NCI-H146 treated with DMSO at 0.1 percent for 48 hours (cell line): ENCODE measurements around the gene FSD1L.

ENCODE experiments used
- DNase-seq: peaks from one replicate; lab custom pipeline; 2025; ENCODE audit not compliant: unreplicated experiment; lab: John Stamatoyannopoulos, UW

Gene FSD1L

GRCh38 chr9:105435453-105435852, 12.4 kb upstream of the FSD1L start:
- no peak for DNase-seq

DNA sequence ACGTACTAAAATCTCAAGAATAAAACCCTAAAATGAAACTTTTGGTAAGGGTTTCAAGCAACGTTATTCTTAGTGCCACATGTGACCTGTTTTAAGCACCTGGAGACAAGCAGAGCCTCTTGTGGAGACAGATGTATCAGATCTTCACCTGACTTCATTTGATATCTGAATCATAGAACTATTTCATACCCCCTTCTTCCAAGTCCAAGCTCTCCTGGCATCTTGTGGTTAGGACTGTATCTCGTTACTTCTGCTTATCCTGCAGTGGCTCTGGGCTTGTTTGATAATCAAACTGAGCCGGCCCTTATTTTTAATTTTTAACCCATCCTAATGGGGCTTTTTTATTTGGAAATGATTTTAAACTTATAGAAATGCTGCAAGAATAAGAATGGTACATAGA, 11.1 kb upstream of the FSD1L start:
- DNase-seq = no peak

DNA sequence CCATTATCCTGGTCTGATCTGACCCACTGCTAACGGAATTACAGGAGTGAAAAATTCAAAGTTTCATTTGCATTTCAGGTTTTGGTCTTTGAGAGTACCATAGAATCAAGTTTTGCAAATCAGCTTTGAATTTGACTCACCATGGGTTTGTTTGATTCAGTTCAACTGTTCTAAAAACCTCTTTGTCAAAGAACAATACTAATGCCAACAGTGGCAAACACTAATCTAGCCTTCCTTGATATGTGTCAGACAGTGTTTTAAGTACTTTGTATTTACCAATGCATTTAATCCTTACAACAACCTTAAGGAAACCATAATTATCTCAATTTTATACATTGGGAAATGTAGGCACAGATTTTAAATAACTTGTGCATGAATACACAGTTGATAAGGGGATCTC, 10.1 kb upstream of the FSD1L start:
- no peak for DNase-seq

GRCh38 chr9:105438141-105438806, 9.6 kb upstream of the FSD1L start:
- DNase-seq = no peak

DNA sequence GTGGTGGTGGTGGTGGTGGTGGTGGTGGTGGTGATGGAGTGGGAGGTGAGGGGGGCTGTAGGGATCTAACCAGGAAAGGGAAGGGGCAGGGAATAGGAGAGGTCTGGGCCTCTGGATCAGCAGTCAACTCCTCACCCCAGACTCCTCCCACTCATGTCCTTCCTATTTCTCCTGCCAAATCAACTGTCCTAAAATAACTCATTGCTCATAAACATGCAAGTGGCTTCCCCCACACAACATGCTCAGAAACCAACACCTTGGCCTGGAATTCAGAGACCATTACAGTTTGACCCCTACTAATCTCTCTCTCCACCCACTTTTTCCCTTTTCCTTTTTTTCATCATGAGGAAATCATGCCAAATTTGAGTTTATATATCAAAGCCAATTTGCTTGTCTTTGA, 8.4 kb upstream of the FSD1L start:
- DNase-seq = no peak

- no peak for DNase-seq
Measured at GRCh38 chr9:105441616-105442160, 6.1 kb upstream of the FSD1L start.

DNA sequence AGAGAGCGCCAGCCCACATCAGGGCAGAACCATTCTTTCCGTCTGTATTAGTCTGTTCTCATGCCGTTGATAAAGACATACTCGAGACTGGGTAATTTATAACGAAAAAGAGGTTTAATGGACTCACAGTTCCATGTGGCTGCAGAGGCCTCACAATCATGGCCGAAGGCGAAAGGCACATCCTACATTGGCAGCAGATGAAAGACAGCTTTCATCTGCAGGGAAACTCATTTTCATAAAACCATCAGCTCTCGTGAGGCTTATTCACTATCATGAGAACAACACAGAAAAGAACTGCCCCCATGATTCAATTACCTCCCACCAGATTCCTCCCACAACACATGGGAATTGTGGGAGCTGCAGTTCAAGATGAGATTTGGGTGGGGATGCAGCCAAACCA, 4.7 kb upstream of the FSD1L start:
- no peak for DNase-seq

- no peak for DNase-seq
Measured at GRCh38 chr9:105444130-105444529, 3.7 kb upstream of the FSD1L start.

DNA sequence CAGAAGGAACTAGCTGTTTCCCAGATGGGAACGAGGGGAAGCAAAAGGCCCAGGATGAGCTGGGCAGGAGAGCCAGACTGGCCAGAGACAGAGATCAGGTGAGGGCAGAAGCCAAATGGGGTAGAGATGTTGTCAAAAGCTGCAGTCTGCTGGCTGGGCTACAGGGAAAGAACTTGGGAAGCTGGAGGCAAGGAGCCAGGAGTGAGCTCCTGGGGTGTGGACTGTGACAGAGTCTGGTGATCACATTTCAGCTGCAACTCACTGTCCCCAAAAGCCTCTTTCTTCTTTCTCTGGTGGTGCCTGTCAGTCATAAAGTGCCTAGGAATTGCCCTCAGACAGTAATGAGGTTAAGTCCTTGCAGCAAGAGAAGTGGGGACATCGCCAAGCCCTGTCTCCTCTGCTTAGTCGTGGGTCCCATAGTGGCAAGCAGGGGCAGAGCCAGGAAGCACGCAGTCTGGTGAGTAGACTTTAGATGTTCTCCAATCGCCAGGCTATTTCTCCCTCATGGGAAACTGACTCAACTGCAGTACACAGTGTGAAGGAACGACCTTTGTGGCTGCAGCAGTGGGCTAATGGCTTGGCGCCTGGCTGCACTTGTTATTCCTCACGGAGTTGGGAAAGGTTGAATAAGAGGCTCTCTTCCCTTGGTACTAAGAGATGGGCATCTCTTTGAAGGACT, 2.5 kb upstream of the FSD1L start:
- DNase-seq = no peak

GRCh38 chr9:105447386-105447813, 434 bp upstream of the FSD1L start:
- no peak for DNase-seq

GRCh38 chr9:105449081-105449480, 1.2 kb downstream of the FSD1L start:
- DNase-seq = no peak

GRCh38 chr9:105452185-105452584, 4.4 kb downstream of the FSD1L start:
- DNase-seq = no peak

DNA sequence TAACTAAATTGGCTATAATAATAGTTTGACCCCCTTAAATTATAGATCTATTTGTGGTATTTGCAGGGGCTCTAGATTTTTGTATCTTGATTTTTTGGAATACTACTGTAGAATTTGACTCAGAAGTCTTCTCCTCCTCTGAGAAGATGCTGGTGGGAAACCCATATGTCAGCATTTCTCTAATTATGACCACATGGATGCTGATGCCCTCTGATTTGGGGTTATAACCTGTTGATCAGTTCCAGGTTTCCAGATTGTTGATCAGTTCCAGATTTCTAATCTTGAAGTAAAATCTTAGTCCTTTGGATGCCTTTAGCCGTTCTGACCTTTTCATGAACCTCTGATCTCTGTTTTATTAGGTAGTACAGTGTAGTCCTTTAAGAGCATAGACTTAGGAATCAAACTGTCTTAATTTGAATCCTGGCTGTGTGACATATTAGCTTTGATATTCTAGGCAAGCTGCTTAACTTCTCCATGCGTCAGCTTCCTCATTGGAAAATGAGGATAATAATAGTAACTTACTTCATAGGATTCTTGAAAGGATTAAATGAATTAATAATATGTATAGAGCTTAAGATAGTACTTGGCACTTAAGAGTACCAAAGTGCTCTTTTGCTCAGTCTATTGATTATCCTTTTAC, 8.1 kb downstream of the FSD1L start:
- DNase-seq = no peak

DNA sequence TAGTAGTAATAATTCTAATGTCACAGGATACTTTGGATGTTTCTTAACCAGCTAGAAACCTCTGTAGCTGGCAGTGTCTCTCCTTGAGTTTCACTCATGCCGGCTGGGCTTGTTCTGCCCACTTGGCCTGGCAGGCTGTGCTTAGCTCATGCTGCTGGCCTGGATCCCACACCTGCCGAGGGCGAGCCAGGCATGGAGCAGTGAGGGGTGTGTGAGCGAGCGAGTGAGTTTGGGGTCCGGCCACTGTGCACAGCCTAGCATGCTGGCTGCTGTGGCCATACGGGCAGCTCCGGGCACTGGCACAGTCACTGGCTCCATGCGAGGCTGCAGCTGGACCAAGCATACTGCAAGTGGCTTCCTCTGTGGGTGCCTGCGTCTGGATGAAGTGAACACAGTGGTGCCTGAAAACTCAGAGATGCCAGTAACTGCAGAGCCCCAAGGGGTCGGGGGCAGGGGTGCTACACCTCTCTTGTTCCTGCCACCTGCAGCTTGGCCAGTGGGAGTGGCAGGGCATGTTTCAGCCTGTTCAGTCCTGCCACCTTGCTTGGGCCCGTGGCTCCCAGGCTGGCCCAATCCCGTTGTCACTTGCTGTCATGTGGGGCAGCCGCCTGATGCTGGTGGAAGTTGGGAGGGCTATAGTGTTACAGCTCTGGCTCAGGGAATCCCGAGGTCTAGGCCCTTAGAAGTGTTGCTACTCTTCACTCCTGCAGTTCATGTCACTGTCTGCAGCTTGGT, 9.9 kb downstream of the FSD1L start:
- no peak for DNase-seq

GRCh38 chr9:105458404-105458803, 10.6 kb downstream of the FSD1L start:
- DNase-seq = no peak

DNA sequence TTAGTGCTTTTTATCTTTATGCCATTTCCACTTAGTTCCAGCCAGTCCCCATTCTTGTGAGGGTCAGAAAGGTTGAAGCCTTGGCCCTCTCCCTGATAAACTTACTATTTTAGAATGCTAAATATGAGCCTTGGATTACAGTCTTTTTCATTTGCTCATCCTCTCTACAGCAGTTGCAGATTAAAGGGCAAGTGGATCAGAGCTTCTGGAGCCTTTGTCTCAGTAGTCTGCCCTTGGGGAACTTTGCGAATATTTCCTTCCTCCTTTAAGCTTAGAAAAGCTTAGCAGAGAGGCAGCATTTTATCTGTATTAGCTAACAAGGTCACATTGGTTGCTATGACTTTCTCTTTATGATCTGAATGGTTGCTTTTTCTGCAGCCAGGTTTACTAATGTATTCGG, 11.5 kb downstream of the FSD1L start:
- no peak for DNase-seq

GRCh38 chr9:105466898-105467455, 19.1 kb downstream of the FSD1L start:
- DNase-seq = no peak

GRCh38 chr9:105468875-105469274, 21.0 kb downstream of the FSD1L start:
- DNase-seq = no peak

GRCh38 chr9:105473221-105473620, 25.4 kb downstream of the FSD1L start:
- no peak for DNase-seq

DNA sequence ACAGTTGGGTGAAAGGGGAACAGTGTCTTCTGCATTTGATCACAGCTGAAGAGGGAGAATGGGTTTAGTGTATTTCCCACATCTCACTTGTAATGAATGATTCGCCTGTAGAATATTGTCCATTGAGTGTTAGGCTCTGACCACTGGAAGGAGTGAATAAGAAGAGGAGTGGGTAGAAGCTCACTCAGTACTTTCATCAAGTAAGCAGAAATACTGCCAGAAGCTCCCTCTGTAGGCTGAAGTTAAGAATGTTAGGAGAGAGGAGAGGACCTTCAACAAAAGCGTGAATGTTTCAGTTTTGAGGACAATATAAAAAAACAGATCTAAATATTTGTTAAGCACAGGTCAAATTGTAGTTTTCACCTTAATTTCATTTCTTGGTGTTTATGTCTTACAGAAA, 27.5 kb downstream of the FSD1L start:
- DNase-seq = no peak

DNA sequence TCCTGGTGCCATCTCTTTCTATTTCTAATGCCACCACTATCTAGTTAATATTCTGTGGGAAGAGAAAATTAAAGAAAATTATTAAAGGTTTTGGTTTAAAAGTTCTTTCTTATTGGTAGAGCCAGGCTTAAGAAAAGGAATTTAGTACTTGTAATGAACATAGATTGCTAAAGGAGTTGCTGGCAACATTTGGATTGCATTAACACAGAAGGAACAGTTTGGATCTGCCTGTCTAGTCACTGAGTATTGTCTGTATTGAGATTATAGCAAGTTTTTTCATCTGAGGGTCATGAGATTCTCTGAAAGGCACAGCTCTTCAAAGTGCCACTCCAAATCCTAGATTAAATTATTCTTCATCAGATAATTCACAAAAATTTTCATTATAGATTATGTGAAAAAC, 32.0 kb downstream of the FSD1L start:
- no peak for DNase-seq
